Trophoblast cell (in vitro differentiated cells and primary cell): ENCODE data around the gene F5.

ENCODE experiments used
- DNase-seq, 2 donors: peaks; one replicate each; pipeline ENCODE4 v3.0.0-alpha.2; 2016
- H2AFZ ChIP-seq: 2 replicates; pipeline ENCODE4 v1.6.1; 2013; ENCODE audit warnings: low read length, moderate library complexity, mild to moderate bottlenecking; ENCODE audit not compliant: insufficient read depth, poor library complexity
- H2AK5ac ChIP-seq: 2 replicates; pipeline ENCODE4 v1.6.1; 2013; ENCODE audit warnings: mild to moderate bottlenecking, low read length
- H2BK120ac ChIP-seq: 2 replicates; pipeline ENCODE4 v1.6.1; 2013; ENCODE audit warnings: low read length, mild to moderate bottlenecking, moderate library complexity; ENCODE audit not compliant: insufficient read depth, poor library complexity
- H2BK12ac ChIP-seq: 2 replicates; pipeline ENCODE4 v1.6.1; 2013; ENCODE audit warnings: mild to moderate bottlenecking, low read length, moderate library complexity
- H2BK5ac ChIP-seq: 2 replicates; pipeline ENCODE4 v1.6.1; 2013; ENCODE audit warnings: low read length, low read depth, moderate library complexity, mild to moderate bottlenecking; ENCODE audit not compliant: poor library complexity
- H3K14ac ChIP-seq: 2 replicates; pipeline ENCODE4 v1.6.1; 2013; ENCODE audit warnings: mild to moderate bottlenecking, low read length
- H3K18ac ChIP-seq: 2 replicates; pipeline ENCODE4 v1.6.1; 2013; ENCODE audit warnings: mild to moderate bottlenecking, low read length
- H3K23ac ChIP-seq: 2 replicates; pipeline ENCODE4 v1.6.1; 2013; ENCODE audit warnings: low read length
- H3K27ac ChIP-seq: 2 replicates; pipeline ENCODE4 v1.5.1; 2013; ENCODE audit warnings: low read depth, mild to moderate bottlenecking, inconsistent platforms, low read length, moderate library complexity
- H3K27me3 ChIP-seq: 2 replicates; pipeline ENCODE4 v1.6.1; 2013; ENCODE audit warnings: inconsistent platforms, mild to moderate bottlenecking, low read length, moderate library complexity; ENCODE audit not compliant: insufficient read depth
- H3K36me3 ChIP-seq, 2 experiments: 1 replicate in 1 of 2; 2 replicates in 1 of 2; pipeline ENCODE4 v1.6.1; 2013; ENCODE audit warnings: low read length in 2 of 2, mild to moderate bottlenecking in 2 of 2, moderate library complexity in 1 of 2; ENCODE audit not compliant: insufficient read depth in 2 of 2, control insufficient read depth in 1 of 2
- H3K4ac ChIP-seq: 2 replicates; pipeline ENCODE4 v1.6.1; 2013; ENCODE audit warnings: low read depth, mild to moderate bottlenecking, low read length, moderate library complexity
- H3K4me1 ChIP-seq, 2 experiments: 1 replicate in 1 of 2; 2 replicates in 1 of 2; pipeline ENCODE4 v1.6.1; 2013; ENCODE audit warnings: low read length in 2 of 2, mild to moderate bottlenecking in 2 of 2, moderate library complexity in 1 of 2; ENCODE audit not compliant: insufficient read depth in 2 of 2, control insufficient read depth in 1 of 2
- H3K4me2 ChIP-seq: 2 replicates; pipeline ENCODE4 v1.6.1; 2013; ENCODE audit warnings: inconsistent platforms, mild to moderate bottlenecking, low read length, moderate library complexity
- H3K4me3 ChIP-seq: 2 replicates; pipeline ENCODE4 v1.5.1; 2013; ENCODE audit warnings: mild to moderate bottlenecking, low read depth, low read length, inconsistent platforms
- H3K79me1 ChIP-seq: one replicate; pipeline ENCODE4 v1.6.1; 2013; ENCODE audit warnings: low read length
- H3K79me2 ChIP-seq: 2 replicates; pipeline ENCODE4 v1.6.1; 2013; ENCODE audit warnings: low read length, mild to moderate bottlenecking; ENCODE audit not compliant: control insufficient read depth, insufficient read depth, poor library complexity
- H3K9ac ChIP-seq: 2 replicates; pipeline ENCODE4 v1.6.1; 2013; ENCODE audit warnings: mild to moderate bottlenecking, low read length
- H3K9me3 ChIP-seq: 2 replicates; pipeline ENCODE4 v1.6.1; 2013; ENCODE audit warnings: low read depth, mild to moderate bottlenecking, control low read depth, inconsistent platforms, low read length; ENCODE audit not compliant: insufficient read depth
- H4K12ac ChIP-seq: 2 replicates; pipeline ENCODE4 v1.6.1; 2013; ENCODE audit warnings: low read depth, mild to moderate bottlenecking, low read length, moderate library complexity
- H4K8ac ChIP-seq: 2 replicates; pipeline ENCODE4 v1.6.1; 2013; ENCODE audit warnings: low read depth, mild to moderate bottlenecking, low read length, moderate library complexity
- H4K91ac ChIP-seq: one replicate; pipeline ENCODE4 v1.6.1; 2013; ENCODE audit warnings: low read depth, mild to moderate bottlenecking, low read length, moderate library complexity
- WGBS: extraction: QIAGEN DNeasy Blood & Tissue Kit; methylation state at CpG from one replicate; pipeline ENCODE4 v1.1.7; 2013; ENCODE audit warnings: missing lambda C conversion rate; ENCODE audit not compliant: insufficient read length, insufficient coverage; ENCODE audit errors: extremely low coverage; 5-methylcytosine and 5-hydroxymethylcytosine counted together

F5 gene

DNA sequence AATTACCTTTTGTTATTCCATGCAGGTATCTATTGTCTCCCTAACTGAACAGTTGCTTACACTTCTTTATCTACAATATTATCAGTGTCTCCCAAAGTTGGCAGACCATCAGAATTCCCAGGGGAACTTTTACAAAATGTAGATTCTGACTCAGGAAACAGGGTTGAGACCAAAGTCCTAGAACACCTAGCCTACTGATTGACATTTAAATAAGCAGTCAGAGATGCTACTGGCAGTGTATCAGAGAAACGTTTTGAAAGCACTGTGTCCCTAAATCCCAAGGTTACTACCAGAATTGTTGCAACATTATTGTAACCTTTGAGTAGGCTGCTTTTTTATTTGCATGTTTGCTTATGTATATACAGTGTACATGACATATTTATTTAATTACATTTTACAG is 1.8 kb upstream of the F5 start:
- H4K12ac ChIP-seq, result no peak overlapping the region
- no peaks in the 10 kb centered on the region for H3K27me3 ChIP-seq
- H4K91ac ChIP-seq, result no peak overlapping the region
- H2AFZ ChIP-seq, result no peak overlapping the region
- no peak overlapping the region for H3K4ac ChIP-seq
- no peak overlapping the region for H3K27ac ChIP-seq
- H3K79me2 ChIP-seq, result no peaks in the 10 kb centered on the region
- no peak overlapping the region for H3K9ac ChIP-seq
- no peaks in the 10 kb centered on the region for H3K9me3 ChIP-seq
- no peaks in the 10 kb centered on the region for H3K79me1 ChIP-seq
- DNase-seq, result no peak
- no peak overlapping the region for H3K23ac ChIP-seq
- WGBS, result no CpG with 5 or more reads among the region's 1 CpG
- no peak overlapping the region for H4K8ac ChIP-seq
- H2BK5ac ChIP-seq, result no peak overlapping the region
- H2BK120ac ChIP-seq, result no peak overlapping the region
- no peak overlapping the region for H3K18ac ChIP-seq
- no peak overlapping the region for H2BK12ac ChIP-seq
- peaks cover 0 to 4% of the 10 kb centered on the region in 2 experiments for H3K4me1 ChIP-seq
- no peaks in the 10 kb centered on the region for H3K36me3 ChIP-seq
- no peak overlapping the region for H3K14ac ChIP-seq
- H3K4me3 ChIP-seq, result no peak overlapping the region
- H2AK5ac ChIP-seq, result no peak overlapping the region
- H3K4me2 ChIP-seq, result no peak overlapping the region

DNA sequence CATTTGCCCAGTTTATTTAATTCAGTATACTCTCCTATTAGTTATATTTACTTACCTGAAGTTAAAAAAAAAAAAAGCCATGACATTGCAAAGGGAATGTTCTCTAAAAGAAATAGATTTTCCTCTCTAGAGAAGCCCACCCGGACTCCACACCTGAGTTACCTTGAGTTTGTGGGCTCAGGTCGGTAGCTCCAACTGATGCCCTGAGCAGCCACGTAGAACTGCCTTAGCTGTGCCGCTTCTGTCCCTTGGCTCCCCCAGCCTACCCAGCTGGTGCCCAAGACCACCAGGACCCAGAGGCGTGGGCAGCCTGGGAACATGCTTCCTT is 250 bp downstream of the F5 start:
- peak overlapping the region; percentile 7 for H2AFZ ChIP-seq
- no peak overlapping the region for H4K12ac ChIP-seq
- H3K4me1 ChIP-seq, result peaks cover 0 to 4% of the 10 kb centered on the region in 2 experiments
- H3K18ac ChIP-seq, result no peak overlapping the region
- H3K36me3 ChIP-seq, result no peaks in the 10 kb centered on the region
- H3K9me3 ChIP-seq, result no peaks in the 10 kb centered on the region
- no peak overlapping the region for H3K14ac ChIP-seq
- H2BK12ac ChIP-seq, result peak overlapping the region; percentile 5
- no peak overlapping the region for H4K8ac ChIP-seq
- H2AK5ac ChIP-seq, result no peak overlapping the region
- no peak overlapping the region for H3K23ac ChIP-seq
- H3K4me2 ChIP-seq, result peak overlapping the region; percentile 50
- no peaks in the 10 kb centered on the region for H3K79me1 ChIP-seq
- no CpG with 5 or more reads among the region's 5 CpGs for WGBS
- no peaks in the 10 kb centered on the region for H3K79me2 ChIP-seq
- H3K4ac ChIP-seq, result no peak overlapping the region
- H2BK5ac ChIP-seq, result no peak overlapping the region
- H3K4me3 ChIP-seq, result no peak overlapping the region
- H3K27ac ChIP-seq, result no peak overlapping the region
- no peaks in the 10 kb centered on the region for H3K27me3 ChIP-seq
- no peak overlapping the region for H2BK120ac ChIP-seq
- no peak overlapping the region for H3K9ac ChIP-seq
- H4K91ac ChIP-seq, result no peak overlapping the region
- DNase-seq, result no peak

DNA sequence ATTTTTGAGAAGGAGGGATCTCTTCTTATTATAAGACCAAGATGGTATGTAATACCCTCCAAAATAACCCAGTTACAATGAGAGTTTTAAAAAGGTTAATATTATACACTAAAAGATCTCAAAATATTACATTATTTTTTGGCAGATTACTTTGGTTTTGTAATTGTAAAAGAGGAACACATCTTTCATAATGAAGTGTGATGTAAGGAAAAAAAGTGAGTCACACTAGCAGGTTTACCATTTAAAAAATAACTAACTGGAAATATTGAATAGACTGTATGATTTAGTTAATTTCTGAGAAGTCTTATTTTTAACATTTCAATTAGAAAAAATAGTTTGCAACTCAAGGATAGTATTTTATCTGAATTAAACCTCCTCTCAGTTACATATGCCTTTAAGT is 1.1 kb downstream of the F5 start:
- H4K91ac ChIP-seq, result no peak overlapping the region
- H3K4me3 ChIP-seq, result no peak overlapping the region
- H3K23ac ChIP-seq, result no peak overlapping the region
- no peak overlapping the region for H3K4me2 ChIP-seq
- H3K27me3 ChIP-seq, result no peaks in the 10 kb centered on the region
- no peak overlapping the region for H4K12ac ChIP-seq
- H3K79me1 ChIP-seq, result no peaks in the 10 kb centered on the region
- H2BK120ac ChIP-seq, result no peak overlapping the region
- H3K79me2 ChIP-seq, result no peaks in the 10 kb centered on the region
- H2BK12ac ChIP-seq, result no peak overlapping the region
- no peak overlapping the region for H2BK5ac ChIP-seq
- no peak overlapping the region for H3K18ac ChIP-seq
- H2AK5ac ChIP-seq, result no peak overlapping the region
- DNase-seq, result peak in 1 of 2 donors; percentile 13
- H3K36me3 ChIP-seq, result no peaks in the 10 kb centered on the region
- no peak overlapping the region for H3K9ac ChIP-seq
- H3K14ac ChIP-seq, result no peak overlapping the region
- no peak overlapping the region for H3K27ac ChIP-seq
- H3K4me1 ChIP-seq, result peaks cover 0 to 4% of the 10 kb centered on the region in 2 experiments
- H3K9me3 ChIP-seq, result no peaks in the 10 kb centered on the region
- H4K8ac ChIP-seq, result no peak overlapping the region
- H3K4ac ChIP-seq, result no peak overlapping the region
- no peak overlapping the region for H2AFZ ChIP-seq

DNA sequence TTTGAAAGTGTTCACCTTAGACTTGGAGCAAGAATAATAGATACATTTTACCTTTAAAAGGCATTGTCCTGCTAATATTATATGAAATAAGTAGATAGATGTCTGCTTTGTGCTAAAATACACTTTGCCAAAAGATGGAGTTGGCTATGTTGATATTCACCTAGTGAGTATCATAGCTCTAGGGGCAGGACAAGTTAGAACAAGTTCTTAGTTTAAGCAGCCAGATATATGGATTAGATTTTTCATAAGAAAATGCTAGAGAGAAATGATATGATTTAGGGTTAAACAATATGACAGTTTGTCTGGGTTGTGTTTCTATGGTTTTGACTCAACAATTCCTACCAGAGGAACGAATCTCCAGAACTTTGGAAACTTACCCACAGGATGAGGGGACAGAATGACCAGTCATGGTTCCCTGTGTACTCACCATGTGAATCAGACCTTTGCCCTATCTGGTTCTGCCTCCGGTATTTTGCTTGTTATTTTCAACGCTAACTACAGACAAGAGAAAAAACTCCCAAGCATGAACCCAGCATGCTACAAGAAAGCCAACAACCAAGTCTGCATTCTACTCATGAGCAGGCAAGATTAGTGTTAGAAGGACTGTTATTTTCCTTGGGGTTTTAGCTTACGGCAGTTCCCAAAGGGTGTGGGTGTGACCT is 1.7 kb downstream of the F5 start:
- H3K9me3 ChIP-seq, result no peaks in the 10 kb centered on the region
- peak overlapping the region; percentile 42 for H4K8ac ChIP-seq
- no peak overlapping the region for H2AK5ac ChIP-seq
- no peaks in the 10 kb centered on the region for H3K79me1 ChIP-seq
- H4K12ac ChIP-seq, result no peak overlapping the region
- H3K14ac ChIP-seq, result no peak overlapping the region
- no peak overlapping the region for H3K23ac ChIP-seq
- no peaks in the 10 kb centered on the region for H3K27me3 ChIP-seq
- H3K79me2 ChIP-seq, result no peaks in the 10 kb centered on the region
- H3K18ac ChIP-seq, result no peak overlapping the region
- H3K36me3 ChIP-seq, result no peaks in the 10 kb centered on the region
- no peak overlapping the region for H3K4ac ChIP-seq
- H4K91ac ChIP-seq, result peak overlapping the region; percentile 21
- peaks cover 0 to 4% of the 10 kb centered on the region in 2 experiments for H3K4me1 ChIP-seq
- no peak overlapping the region for H2BK120ac ChIP-seq
- no peak overlapping the region for H3K9ac ChIP-seq
- WGBS, result no CpG with 5 or more reads among the region's 4 CpGs
- H3K27ac ChIP-seq, result no peak overlapping the region
- H2BK12ac ChIP-seq, result no peak overlapping the region
- peak; percentile 47 to 54 for DNase-seq
- no peak overlapping the region for H3K4me2 ChIP-seq
- H3K4me3 ChIP-seq, result no peak overlapping the region
- no peak overlapping the region for H2BK5ac ChIP-seq
- H2AFZ ChIP-seq, result no peak overlapping the region
